GM12801 (cell line): ENCODE results near the gene SMAD5.

Source experiments
- TF ChIP-seq, protein P1 (sequence below): IDR thresholded peaks from one replicate; pipeline ENCODE4 v1.5.1; 2011; ENCODE audit warnings: control low read depth; ENCODE audit not compliant: insufficient read length; ENCODE audit errors: extremely low read depth

The SMAD5 gene

DNA sequence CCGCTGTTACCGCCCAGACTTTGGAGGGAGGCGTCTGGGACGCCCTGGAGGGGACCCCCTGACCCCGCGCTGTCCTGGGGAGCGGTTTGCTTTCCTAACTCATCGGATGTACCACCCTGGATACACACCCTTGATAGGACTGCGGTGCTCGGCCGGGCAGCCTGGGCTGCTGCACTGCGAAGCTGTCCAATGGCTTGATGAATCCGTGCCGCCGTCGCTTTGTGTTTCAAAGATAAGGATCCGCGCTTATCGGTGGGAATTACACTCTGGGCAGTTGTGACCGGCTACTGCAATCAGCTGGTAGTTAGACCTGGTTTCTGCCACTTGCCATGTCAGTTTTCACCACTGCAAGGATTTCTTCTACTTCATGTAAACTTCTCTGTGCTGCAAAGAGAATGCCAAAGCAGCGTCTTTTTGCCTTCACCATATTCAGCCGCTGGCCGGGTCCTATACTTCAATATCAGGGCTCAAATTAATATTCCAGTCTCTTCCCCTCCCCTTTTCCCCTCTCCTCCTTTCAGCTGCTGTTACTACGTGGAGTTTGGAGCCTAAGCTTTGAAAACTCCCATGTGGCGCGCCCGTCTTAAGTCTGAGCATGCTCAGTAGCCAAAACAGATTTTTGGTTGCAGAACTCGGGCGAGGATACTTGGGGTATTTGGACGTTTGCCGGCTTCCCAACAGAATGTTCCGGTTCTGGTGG is 727 bp downstream of the SMAD5 start:
- TF ChIP-seq, protein P1, sequence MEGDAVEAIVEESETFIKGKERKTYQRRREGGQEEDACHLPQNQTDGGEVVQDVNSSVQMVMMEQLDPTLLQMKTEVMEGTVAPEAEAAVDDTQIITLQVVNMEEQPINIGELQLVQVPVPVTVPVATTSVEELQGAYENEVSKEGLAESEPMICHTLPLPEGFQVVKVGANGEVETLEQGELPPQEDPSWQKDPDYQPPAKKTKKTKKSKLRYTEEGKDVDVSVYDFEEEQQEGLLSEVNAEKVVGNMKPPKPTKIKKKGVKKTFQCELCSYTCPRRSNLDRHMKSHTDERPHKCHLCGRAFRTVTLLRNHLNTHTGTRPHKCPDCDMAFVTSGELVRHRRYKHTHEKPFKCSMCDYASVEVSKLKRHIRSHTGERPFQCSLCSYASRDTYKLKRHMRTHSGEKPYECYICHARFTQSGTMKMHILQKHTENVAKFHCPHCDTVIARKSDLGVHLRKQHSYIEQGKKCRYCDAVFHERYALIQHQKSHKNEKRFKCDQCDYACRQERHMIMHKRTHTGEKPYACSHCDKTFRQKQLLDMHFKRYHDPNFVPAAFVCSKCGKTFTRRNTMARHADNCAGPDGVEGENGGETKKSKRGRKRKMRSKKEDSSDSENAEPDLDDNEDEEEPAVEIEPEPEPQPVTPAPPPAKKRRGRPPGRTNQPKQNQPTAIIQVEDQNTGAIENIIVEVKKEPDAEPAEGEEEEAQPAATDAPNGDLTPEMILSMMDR = no peak

DNA sequence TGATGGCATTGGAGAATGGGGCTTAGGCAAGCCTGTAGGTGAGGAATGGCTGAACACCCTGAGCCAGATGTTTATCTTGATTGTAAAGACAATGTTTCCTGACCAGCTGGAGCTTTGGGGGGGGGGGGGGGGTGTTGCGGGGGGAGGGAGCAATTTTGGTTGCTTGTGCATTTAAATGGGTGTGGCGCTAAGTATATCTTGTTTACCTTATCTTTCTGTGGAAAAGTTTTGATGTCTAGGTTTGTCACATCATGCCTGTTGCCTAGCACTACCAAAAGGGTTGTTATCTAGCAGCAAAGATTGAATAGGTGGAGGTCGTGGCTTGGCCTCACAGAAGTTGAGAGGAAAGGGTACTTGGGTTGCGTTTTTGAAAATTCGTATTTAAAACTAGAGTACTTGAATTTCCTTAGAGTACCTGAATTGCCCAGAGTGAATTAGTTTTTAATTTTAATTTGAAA is 1.3 kb downstream of the SMAD5 start:
- TF ChIP-seq, protein P1 = no peak

DNA sequence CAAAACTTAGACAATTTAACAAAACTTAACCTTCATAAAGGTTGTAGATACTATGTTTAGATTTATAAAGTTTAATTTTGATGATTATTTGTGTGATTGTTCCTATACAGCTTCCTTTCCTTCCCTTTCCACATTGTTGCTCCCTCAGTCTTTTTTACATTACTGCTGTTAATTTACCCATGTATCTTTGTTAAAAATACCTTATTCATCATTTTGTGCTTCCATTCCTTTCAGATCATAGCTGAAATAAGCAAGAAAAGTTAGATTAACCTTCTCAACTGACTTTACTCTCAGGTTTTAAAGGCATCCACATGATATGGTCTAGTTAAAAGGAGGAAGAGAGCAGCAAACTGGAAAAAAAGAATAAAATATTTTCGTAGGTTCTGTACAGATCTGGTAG is 2.0 kb downstream of the SMAD5 start:
- TF ChIP-seq, protein P1 = no peak

DNA sequence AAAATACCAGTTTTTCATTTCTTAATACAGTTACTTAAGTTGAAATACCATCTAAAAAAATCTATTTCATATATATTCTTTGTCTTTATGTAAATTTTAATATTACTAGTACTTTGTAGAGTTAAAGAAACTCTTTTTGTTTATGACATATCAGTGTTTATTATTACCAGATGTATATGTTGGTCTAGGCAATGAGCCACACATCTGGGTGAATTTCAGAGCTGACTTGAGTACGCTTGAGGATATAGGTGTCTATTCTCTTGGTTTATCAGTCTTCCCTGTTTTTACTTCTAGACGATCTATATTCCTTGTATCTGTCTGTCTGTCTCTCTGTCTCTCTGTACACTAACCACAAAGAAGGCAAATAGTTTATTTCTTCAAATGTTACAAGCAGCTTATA is 2.9 kb downstream of the SMAD5 start:
- TF ChIP-seq, protein P1 = no peak

DNA sequence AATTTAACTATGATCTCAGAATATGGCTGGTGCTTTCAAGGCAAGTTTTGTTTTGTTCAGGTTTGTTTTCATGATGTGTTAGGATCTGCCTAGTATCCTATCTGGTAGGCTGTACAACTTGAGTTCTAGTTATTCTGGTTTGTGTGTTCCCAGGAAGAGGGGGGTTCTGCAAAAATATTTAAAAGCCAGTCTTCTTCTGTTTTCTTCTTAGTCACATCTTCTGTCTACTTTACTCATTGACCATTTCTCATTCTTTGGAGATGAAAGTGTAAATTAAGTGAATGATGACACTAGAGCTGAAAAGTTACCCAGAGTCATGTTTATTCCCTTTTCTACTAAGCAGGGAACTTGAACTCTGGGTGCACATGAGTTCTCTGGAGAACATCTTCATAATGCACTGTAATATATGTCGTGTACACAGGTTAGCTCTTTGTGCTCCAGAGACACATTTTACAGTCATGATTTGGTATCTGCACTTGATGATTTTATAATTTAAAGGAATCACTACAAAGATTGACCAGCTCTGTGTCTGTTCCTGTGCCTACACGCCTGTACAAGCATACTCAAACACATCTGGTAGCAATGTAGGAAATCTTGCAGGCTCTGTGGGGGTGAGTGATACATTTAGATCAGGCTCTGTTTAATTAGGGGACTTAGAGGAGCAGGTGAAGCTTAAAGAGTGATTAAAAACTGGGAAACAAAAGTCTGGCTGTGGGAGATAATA is 5.0 kb downstream of the SMAD5 start:
- TF ChIP-seq, protein P1 = no peak

DNA sequence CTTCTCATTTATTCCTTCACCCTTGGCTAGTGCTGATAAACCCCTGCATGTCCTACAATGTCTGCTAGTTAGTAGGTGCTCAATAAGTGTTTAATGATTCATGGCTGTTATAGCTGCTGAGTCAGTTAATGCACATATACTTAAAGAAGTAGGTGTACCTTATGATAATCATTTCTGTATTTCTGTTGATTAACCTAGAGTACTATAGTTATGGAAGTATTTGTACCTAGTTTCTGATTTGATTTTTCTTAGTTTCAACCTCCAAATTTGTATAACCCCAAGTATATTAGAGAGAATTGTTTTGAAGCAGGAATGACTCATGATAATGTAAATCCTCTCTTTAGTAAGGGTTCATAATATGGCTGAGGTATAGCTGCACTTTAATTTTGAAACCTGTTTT is 8.9 kb downstream of the SMAD5 start:
- TF ChIP-seq, protein P1 = no peak

DNA sequence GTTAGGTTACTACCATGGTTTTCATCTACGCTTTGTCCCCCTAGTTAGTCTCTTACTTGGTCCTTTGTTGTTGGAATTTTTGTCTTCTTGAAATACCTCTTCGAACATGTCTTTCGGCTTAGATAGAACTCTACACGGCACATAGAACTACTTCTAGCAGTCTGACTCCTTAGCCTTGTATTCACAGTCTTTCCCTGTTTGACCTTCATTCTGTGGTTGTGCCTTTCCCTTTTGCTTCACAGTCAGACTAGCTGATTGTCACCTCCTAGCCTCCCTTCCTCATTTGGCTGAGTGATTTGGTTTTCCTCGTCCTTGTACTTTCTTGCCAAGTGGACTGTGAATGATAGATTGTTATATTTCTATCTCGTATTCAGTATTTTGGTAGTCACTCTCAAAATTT is 10.7 kb downstream of the SMAD5 start:
- TF ChIP-seq, protein P1 = no peak
